Measurements from ENCODE around the gene XPO6.

DNA sequence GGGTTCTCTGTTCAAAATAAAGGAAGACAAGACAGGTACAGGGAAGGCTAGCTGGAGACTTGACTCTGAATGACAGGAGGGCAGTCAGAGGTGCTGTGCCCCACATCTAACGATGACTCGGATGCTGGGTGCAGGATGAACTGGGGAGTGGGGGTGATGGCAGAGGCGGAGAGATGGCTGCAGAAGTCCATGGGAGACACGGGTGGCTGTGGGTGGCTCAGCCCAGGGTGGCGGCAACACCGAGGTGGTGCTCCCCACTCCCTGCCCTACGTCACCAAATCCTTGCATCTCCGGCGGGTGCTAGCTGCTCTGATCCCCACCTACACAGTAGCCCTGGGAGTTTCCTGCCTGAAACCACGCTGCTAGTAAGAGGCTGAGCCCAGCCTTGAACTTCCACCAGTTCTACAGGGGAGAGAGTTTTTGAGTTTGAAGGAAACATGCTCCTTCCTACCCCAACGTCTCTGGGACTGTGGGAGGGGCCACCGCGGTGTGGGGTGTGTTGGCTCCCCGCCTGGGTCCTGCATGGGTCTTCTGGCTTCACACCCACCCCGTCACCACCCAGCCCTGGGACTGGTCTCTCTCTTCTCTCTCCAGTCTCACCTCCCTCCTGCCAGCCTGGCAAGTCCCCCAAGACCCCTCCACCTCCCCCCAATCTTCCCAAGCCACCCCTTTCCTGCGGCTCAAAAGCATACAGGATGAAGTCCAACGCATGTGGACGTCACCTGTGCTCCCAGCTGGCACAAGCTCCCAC, 152.8 kb downstream of the XPO6 start:
- TF ChIP-seq, protein P1, sequence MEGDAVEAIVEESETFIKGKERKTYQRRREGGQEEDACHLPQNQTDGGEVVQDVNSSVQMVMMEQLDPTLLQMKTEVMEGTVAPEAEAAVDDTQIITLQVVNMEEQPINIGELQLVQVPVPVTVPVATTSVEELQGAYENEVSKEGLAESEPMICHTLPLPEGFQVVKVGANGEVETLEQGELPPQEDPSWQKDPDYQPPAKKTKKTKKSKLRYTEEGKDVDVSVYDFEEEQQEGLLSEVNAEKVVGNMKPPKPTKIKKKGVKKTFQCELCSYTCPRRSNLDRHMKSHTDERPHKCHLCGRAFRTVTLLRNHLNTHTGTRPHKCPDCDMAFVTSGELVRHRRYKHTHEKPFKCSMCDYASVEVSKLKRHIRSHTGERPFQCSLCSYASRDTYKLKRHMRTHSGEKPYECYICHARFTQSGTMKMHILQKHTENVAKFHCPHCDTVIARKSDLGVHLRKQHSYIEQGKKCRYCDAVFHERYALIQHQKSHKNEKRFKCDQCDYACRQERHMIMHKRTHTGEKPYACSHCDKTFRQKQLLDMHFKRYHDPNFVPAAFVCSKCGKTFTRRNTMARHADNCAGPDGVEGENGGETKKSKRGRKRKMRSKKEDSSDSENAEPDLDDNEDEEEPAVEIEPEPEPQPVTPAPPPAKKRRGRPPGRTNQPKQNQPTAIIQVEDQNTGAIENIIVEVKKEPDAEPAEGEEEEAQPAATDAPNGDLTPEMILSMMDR (IDR thresholded peaks at IDR 0.05): no peak
- TF ChIP-seq ZFX (IDR thresholded peaks at IDR 0.05; ENCODE audit: borderline replicate concordance): no peak

Data from 22Rv1 (cell line).